SK-N-SH treated with all-trans-retinoic acid at 6 μM for 48 hours (cell line): Measurements from ENCODE around the gene TBCD.

Experiments
- ARNTL ChIP-seq: fragments of 450-650 bp; formaldehyde crosslinking; IDR thresholded peaks from 2 replicates; pipeline ENCODE4 v1.5.0; 2020; ENCODE audit warnings: low read depth, mild to moderate bottlenecking, moderate library complexity, borderline replicate concordance
- CSDC2 ChIP-seq: fragments of 250-450 bp; sonication (Bioruptor Pico); IDR thresholded peaks from 2 replicates; pipeline ENCODE4 v1.5.0; 2020; ENCODE audit warnings: mild to moderate bottlenecking, moderate library complexity
- GLIS3 ChIP-seq: fragments of 250-450 bp; sonication (Bioruptor Pico); IDR thresholded peaks from 2 replicates; pipeline ENCODE4 v1.5.0; 2020; ENCODE audit warnings: mild to moderate bottlenecking, moderate library complexity
- PATZ1 ChIP-seq: fragments of 250-450 bp; sonication (Bioruptor Pico); IDR thresholded peaks from 2 replicates; pipeline ENCODE4 v1.8.0; 2020; ENCODE audit warnings: mild to moderate bottlenecking, moderate library complexity, borderline replicate concordance
- POU6F1 ChIP-seq: fragments of 250-450 bp; sonication (Bioruptor Pico); IDR thresholded peaks from 2 replicates; pipeline ENCODE4 v1.8.0; 2021; ENCODE audit warnings: low read depth, mild to moderate bottlenecking, moderate library complexity, borderline replicate concordance
- PPARA ChIP-seq: fragments of 250-450 bp; sonication (Bioruptor Pico); IDR thresholded peaks from 2 replicates; pipeline ENCODE4 v1.5.0; 2020; ENCODE audit warnings: mild to moderate bottlenecking, borderline replicate concordance
- RARB ChIP-seq: fragments of 250-450 bp; sonication (Bioruptor Pico); IDR thresholded peaks from 2 replicates; pipeline ENCODE4 v1.8.0; 2021; ENCODE audit warnings: mild to moderate bottlenecking, moderate library complexity
- ZNF565 ChIP-seq: fragments of 450-650 bp; formaldehyde crosslinking; conservative IDR thresholded peaks from 2 replicates; pipeline ENCODE4 v1.5.0; 2020; ENCODE audit warnings: low read depth, mild to moderate bottlenecking, moderate library complexity
- ZNF8 ChIP-seq: fragments of 450-650 bp; formaldehyde crosslinking; IDR thresholded peaks from 2 replicates; pipeline ENCODE4 v1.5.0; 2020; ENCODE audit warnings: mild to moderate bottlenecking, moderate library complexity
- TF ChIP-seq, protein P1 (sequence below): fragments of 250-450 bp; sonication (Bioruptor Pico); IDR thresholded peaks from 2 replicates; pipeline ENCODE4 v1.5.1; 2020; ENCODE audit warnings: low read depth, mild to moderate bottlenecking, moderate library complexity

GRCh38 chr17:82821554-82821953 is 69.7 kb downstream of the TBCD start:
- TF ChIP-seq RARB, result no peak
- no peak for TF ChIP-seq ZNF8
- TF ChIP-seq CSDC2 (CRISPR knock-in tag), result no peak
- TF ChIP-seq PATZ1, result no peak
- no peak for TF ChIP-seq ARNTL (CRISPR knock-in tag)
- TF ChIP-seq, protein P1, sequence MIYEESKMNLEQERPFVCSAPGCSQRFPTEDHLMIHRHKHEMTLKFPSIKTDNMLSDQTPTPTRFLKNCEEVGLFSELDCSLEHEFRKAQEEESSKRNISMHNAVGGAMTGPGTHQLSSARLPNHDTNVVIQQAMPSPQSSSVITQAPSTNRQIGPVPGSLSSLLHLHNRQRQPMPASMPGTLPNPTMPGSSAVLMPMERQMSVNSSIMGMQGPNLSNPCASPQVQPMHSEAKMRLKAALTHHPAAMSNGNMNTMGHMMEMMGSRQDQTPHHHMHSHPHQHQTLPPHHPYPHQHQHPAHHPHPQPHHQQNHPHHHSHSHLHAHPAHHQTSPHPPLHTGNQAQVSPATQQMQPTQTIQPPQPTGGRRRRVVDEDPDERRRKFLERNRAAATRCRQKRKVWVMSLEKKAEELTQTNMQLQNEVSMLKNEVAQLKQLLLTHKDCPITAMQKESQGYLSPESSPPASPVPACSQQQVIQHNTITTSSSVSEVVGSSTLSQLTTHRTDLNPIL (CRISPR knock-in tag), result no peak
- TF ChIP-seq PPARA, result no peak
- no peak for TF ChIP-seq GLIS3
- no peak for TF ChIP-seq ZNF565 (CRISPR knock-in tag)
- no peak for TF ChIP-seq POU6F1 (CRISPR knock-in tag)
